CD14-positive monocyte (primary cell): ENCODE measurements around the gene SLC14A1. TPM values are rescaled to one million over a fixed set of nuclear protein-coding genes. Genes with fewer than 3 reads are reported as not detected.

Experiments used
- DNase-seq, 3 donors: peaks; one replicate each; pipeline ENCODE4 v3.0.0-alpha.2; 2011 to 2022
- H2AFZ ChIP-seq: 2 replicates; pipeline ENCODE4 v1.6.0; 2012; ENCODE audit warnings: mild to moderate bottlenecking, low read depth, low read length, inconsistent platforms; ENCODE audit not compliant: insufficient read depth, poor library complexity, severe bottlenecking
- H3K27ac ChIP-seq, 2 donors: 1 replicate in 1 of 2; 2 replicates in 1 of 2; pipeline ENCODE4 v1.5.1; 2012 to 2013; ENCODE audit warnings: low read length in 2 of 2, control low read depth in 1 of 2, inconsistent platforms in 1 of 2, low read depth in 1 of 2, mild to moderate bottlenecking in 1 of 2
- H3K27me3 ChIP-seq, 2 donors: one replicate each; pipeline versions ENCODE4 v1.6.0 to v1.6.1; 2011 to 2013; ENCODE audit warnings: low read length in 2 of 2; ENCODE audit not compliant: control insufficient read depth in 2 of 2, insufficient read depth in 2 of 2
- H3K36me3 ChIP-seq, 2 donors: replicated peaks in 1 of 2; 1 replicate in 1 of 2; 2 replicates in 1 of 2; pipeline versions ENCODE4 v1.5.1 to v1.6.1; 2012 to 2013; ENCODE audit warnings: low read length in 2 of 2, control low read depth in 1 of 2, inconsistent platforms in 1 of 2, mild to moderate bottlenecking in 1 of 2; ENCODE audit not compliant: insufficient read depth in 2 of 2, control insufficient read depth in 1 of 2
- H3K4me1 ChIP-seq, 2 donors: 1 replicate in 1 of 2; 2 replicates in 1 of 2; pipeline versions ENCODE4 v1.5.1 to v1.6.1; 2012 to 2013; ENCODE audit warnings: low read length in 2 of 2, control low read depth in 1 of 2, inconsistent platforms in 1 of 2, mild to moderate bottlenecking in 1 of 2, moderate library complexity in 1 of 2; ENCODE audit not compliant: insufficient read depth in 2 of 2, control insufficient read depth in 1 of 2
- H3K4me2 ChIP-seq: replicated peaks from 2 replicates; pipeline ENCODE3; 2012; ENCODE audit warnings: low read length, moderate library complexity, mild to moderate bottlenecking; ENCODE audit not compliant: poor library complexity, severe bottlenecking; ENCODE audit errors: extremely low read depth
- H3K4me3 ChIP-seq, 3 experiments: fragments of 200-600 bp in 1 of 3; sonication (generic) in 1 of 3; replicated peaks in 1 of 3; 1 replicate in 2 of 3; 2 replicates in 1 of 3; pipeline ENCODE4 v1.5.1; 2011 to 2013; ENCODE audit warnings: low read length in 3 of 3, mild to moderate bottlenecking in 3 of 3, control low read depth in 2 of 3, low read depth in 2 of 3, inconsistent platforms in 1 of 3, moderate library complexity in 1 of 3
- H3K79me2 ChIP-seq: 2 replicates; pipeline ENCODE4 v1.6.0; 2012; ENCODE audit warnings: mild to moderate bottlenecking, control low read depth, inconsistent platforms, low read length, moderate library complexity; ENCODE audit not compliant: insufficient read depth
- H3K9ac ChIP-seq: 2 replicates; pipeline ENCODE4 v1.6.0; 2017; ENCODE audit warnings: low read length, mild to moderate bottlenecking; ENCODE audit not compliant: insufficient read depth, poor library complexity, severe bottlenecking
- H3K9me3 ChIP-seq, 2 donors: replicated peaks in 1 of 2; 1 replicate in 1 of 2; 2 replicates in 1 of 2; pipeline versions ENCODE4 v1.5.1 to v1.6.1; 2012 to 2013; ENCODE audit warnings: low read length in 2 of 2, control low read depth in 1 of 2; ENCODE audit not compliant: control insufficient read depth in 1 of 2, insufficient read depth in 1 of 2
- H4K20me1 ChIP-seq: 2 replicates; pipeline ENCODE4 v1.6.0; 2012; ENCODE audit warnings: mild to moderate bottlenecking, low read length, control low read depth, moderate library complexity; ENCODE audit not compliant: insufficient read depth
- H3K27ac Mint-ChIP-seq, 7 donors: one replicate each; pipeline ENCODE4 v1.8.0; 2020; ENCODE audit warnings: mild to moderate bottlenecking in 7 of 7, mixed read lengths in 7 of 7, moderate library complexity in 6 of 7, inconsistent platforms in 2 of 7
- H3K27me3 Mint-ChIP-seq, 3 donors: one replicate each; pipeline ENCODE4 v1.8.0; 2021 to 2022; ENCODE audit warnings: low read depth in 3 of 3, mild to moderate bottlenecking in 3 of 3, mixed read lengths in 3 of 3, moderate library complexity in 3 of 3, inconsistent platforms in 1 of 3
- H3K36me3 Mint-ChIP-seq, 2 donors: one replicate each; pipeline ENCODE4 v1.8.0; 2020; ENCODE audit warnings: mixed read lengths in 2 of 2, inconsistent platforms in 1 of 2, mild to moderate bottlenecking in 1 of 2
- H3K4me1 Mint-ChIP-seq: one replicate; pipeline ENCODE4 v1.8.0; 2020; ENCODE audit warnings: mild to moderate bottlenecking, mixed read lengths
- H3K4me3 Mint-ChIP-seq, 2 donors: one replicate each; pipeline ENCODE4 v1.8.0; 2020; ENCODE audit warnings: mild to moderate bottlenecking in 2 of 2, mixed read lengths in 2 of 2, moderate library complexity in 1 of 2
- H3K9me3 Mint-ChIP-seq, 7 donors: one replicate each; pipeline ENCODE4 v1.8.0; 2020 to 2022; ENCODE audit warnings: mixed read lengths in 7 of 7, mild to moderate bottlenecking in 6 of 7, moderate library complexity in 6 of 7, inconsistent platforms in 2 of 7
- WGBS: methylation state at CpG from one replicate; pipeline ENCODE4 v1.1.5; 2013; ENCODE audit warnings: missing lambda C conversion rate; ENCODE audit not compliant: insufficient coverage; 5-methylcytosine and 5-hydroxymethylcytosine counted together
- intact Hi-C, 2 donors: fragments of 100-400 bp; cut with micrococcal nuclease; formaldehyde crosslinking; loops; one replicate each; pipeline versions ENCODE4 v1.15.0 to v1.15.1; 2023
- polyA plus RNA-seq, 3 donors: library from polyadenylated mRNA; depleted of rRNA in 1 of 3; unstranded in 2 of 3; stranded (reverse) in 1 of 3; fragments of 300-500 nt in 2 of 3; fragments of >200 nt in 1 of 3; fragmentation: Illumina TruSeq in 2 of 3; gene quantifications; 1 replicate in 2 of 3; 2 replicates in 1 of 3; pipeline ENCODE4 v1.2.3, GENCODE V29; 2012 to 2021
- TF ChIP-seq, protein P1 (sequence below): fragments of 200-600 bp; IDR thresholded peaks from one replicate; pipeline ENCODE4 v1.8.0; 2022; ENCODE audit warnings: antibody characterized with exemption, mild to moderate bottlenecking

The SLC14A1 gene
- polyA plus RNA-seq, 3 donors = not detected

DNA sequence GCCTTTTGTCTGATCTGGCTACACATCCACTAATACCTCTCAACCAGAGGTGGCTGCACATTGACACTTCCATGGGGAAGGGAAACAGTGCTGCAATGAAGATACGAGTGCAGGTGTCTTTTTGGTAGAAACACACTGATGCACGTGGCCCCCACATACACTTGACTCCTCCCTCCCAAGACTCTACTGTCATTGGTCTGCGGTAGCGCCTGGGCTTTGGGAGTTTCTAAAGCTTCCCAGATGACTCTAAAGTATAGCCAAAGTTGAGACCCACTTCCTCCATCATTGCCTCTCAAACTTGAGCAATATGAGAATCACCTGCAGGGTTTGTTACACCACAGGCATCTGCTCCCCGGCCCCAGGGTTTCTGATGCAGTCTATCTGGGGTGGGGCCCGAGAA is 11.0 kb downstream of the SLC14A1 start:
- no peak overlapping the region for H3K4me3 Mint-ChIP-seq
- H3K27me3 Mint-ChIP-seq = peaks cover 2 to 4% (median 2%) of the 10 kb centered on the region in 3 donors
- no peaks in the 10 kb centered on the region for H3K36me3 Mint-ChIP-seq
- Histone ChIP-seq H3K4me1 (no peaks in the 10 kb centered on the region), H4K20me1 (no peaks in the 10 kb centered on the region), H3K36me3 (no peaks in the 10 kb centered on the region), H3K27me3 (no peaks in the 10 kb centered on the region), H2AFZ (no peak overlapping the region), H3K9ac (no peak overlapping the region), H3K79me2 (no peaks in the 10 kb centered on the region), H3K9me3 (no peaks in the 10 kb centered on the region), H3K27ac (no peak overlapping the region), H3K4me2 (no peak overlapping the region), H3K4me3 (no peak overlapping the region)
- H3K27ac Mint-ChIP-seq = no peak overlapping the region
- whole genome bisulfite sequencing = 88% methylated on average over 4 of the region's 6 CpGs
- TF ChIP-seq, protein P1, sequence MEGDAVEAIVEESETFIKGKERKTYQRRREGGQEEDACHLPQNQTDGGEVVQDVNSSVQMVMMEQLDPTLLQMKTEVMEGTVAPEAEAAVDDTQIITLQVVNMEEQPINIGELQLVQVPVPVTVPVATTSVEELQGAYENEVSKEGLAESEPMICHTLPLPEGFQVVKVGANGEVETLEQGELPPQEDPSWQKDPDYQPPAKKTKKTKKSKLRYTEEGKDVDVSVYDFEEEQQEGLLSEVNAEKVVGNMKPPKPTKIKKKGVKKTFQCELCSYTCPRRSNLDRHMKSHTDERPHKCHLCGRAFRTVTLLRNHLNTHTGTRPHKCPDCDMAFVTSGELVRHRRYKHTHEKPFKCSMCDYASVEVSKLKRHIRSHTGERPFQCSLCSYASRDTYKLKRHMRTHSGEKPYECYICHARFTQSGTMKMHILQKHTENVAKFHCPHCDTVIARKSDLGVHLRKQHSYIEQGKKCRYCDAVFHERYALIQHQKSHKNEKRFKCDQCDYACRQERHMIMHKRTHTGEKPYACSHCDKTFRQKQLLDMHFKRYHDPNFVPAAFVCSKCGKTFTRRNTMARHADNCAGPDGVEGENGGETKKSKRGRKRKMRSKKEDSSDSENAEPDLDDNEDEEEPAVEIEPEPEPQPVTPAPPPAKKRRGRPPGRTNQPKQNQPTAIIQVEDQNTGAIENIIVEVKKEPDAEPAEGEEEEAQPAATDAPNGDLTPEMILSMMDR = no peak
- no peaks in the 10 kb centered on the region for H3K9me3 Mint-ChIP-seq
- H3K4me1 Mint-ChIP-seq = no peaks in the 10 kb centered on the region
- DNase-seq = no peak
- intact Hi-C loops = no loop called here

DNA sequence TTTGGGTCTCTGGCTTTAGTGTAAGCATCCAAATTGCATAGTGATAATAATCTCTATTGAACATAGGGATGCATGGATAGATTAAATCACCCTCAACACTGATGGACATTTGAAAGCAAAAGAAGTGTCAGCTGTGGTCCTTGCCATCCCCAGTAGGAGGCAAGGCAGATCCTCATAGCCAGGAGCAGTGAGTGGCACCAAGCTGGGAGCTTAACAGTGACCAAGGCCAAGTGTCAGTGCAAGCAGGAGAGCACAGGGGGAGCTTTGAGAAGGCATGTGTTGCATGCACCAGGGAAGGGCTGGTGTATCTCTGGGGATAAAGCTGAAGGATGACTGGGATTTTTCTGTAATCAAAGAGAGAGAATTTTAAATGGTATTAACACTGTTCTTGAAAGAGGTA is 14.7 kb downstream of the SLC14A1 start:
- H3K27ac Mint-ChIP-seq = no peak overlapping the region

More for the DNA sequence above, 14.7 kb downstream of the SLC14A1 start:
- intact Hi-C loops = no loop called here
- no peaks in the 10 kb centered on the region for H4K20me1 ChIP-seq
- H3K36me3 Mint-ChIP-seq = no peaks in the 10 kb centered on the region
- H3K4me3 Mint-ChIP-seq = no peak overlapping the region
- H3K36me3 ChIP-seq = no peaks in the 10 kb centered on the region
- no peaks in the 10 kb centered on the region for H3K27me3 ChIP-seq
- no peak overlapping the region for H3K27ac ChIP-seq
- H3K4me1 ChIP-seq = no peaks in the 10 kb centered on the region
- no peak overlapping the region for H3K9ac ChIP-seq
- H3K79me2 ChIP-seq = no peaks in the 10 kb centered on the region
- H3K9me3 ChIP-seq = no peaks in the 10 kb centered on the region
- H2AFZ ChIP-seq = no peak overlapping the region
- peaks cover 2% of the 10 kb centered on the region in 3 donors for H3K27me3 Mint-ChIP-seq
- no peak overlapping the region for H3K4me2 ChIP-seq
- no peak for DNase-seq
- H3K9me3 Mint-ChIP-seq = no peaks in the 10 kb centered on the region
- H3K4me3 ChIP-seq = no peak overlapping the region
- TF ChIP-seq, protein P1 = peak; percentile 9
- H3K4me1 Mint-ChIP-seq = no peaks in the 10 kb centered on the region
